Left forelimb (tissue), 1 donor: Measurements from ENCODE around the gene DMPK.
"Not testable (repeated sequence)": the region's sequence is repeated elsewhere in the genome, so short reads cannot be mapped to it uniquely, and the experiment has no call there.

Experiments used
- DNase-seq: peaks from one replicate; pipeline ENCODE4 v3.0.0-alpha.2; 2018; ENCODE audit warnings: low spot score

The DMPK gene

GRCh38 chr19:45742969-45743368, 39.3 kb downstream of the DMPK start:
- no peak for DNase-seq

DNA sequence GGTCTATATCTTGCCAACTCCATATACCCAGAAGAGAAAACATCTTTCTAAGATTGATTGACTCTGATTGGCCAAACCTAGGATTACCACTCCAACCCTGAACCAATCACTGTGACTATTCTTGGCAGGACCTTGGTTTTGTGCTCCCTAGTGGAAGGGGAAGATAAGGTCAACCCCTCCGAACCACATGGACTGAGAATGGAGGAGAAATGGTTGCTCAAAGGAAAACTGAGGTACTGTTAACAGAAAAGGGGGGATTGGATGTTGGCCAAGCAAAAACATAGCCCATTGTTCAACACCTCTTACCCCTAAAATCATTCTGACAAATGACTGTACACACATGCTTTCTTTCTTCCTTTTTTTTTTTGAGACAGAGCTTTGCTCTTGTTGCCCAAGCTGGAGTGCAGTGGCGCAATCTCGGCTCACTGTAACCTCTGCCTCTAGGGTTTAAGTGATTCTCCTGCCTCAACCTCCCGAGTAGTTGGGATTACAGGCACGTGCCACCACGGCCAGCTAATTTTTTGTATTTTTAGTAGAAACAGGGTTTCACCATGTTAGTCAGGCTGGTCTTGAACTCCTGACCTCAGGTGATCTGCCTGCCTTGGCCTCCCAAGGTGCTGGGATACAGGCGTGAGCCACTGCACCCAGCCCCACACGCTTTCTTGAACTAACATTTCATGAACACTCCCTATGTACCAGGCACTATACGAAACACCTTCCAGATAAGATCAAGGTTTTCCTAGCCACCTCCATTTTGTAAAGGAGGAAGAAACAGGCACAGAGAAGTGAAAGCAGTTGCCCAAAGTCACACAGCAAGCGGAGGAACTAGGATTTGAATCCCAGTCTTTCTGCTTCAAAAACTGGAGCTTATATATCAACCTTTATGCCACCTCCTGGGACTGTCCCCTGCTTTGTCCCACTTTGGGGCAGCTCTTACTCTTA, 42.5 kb downstream of the DMPK start:
- DNase-seq: no peak

DNA sequence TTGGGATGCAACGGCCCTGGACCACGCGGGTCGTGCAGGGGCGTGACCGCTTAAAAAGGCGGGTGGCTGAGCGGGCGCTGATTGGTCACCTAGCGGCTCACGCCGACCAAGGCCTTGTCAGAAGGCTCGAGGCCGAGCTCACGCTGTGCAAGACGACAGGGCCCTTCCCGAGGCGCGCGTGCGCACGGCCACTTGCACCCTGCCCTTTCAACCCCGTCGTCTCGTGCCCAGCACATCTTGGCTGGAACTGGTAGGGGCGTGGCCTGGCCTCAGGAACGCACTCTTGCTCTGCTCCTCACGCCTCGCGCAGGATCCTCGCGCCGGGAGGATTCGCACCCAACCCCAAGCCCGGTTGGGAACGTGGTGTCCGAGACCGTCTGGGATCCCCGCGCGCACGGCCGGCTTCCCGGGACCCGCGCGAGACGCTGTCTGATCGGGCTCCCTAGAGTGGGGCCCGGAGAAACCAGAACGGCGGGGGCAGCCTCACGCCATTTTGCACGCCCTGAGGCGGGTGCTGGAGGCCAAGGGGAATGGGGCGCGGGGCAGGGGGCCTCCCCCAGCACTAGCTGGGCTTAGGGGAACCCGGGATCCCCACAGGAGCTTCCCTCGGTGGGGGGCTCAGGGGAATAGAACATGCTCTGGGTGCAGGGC, 49.0 kb downstream of the DMPK start, which contains the start of gene MEIOSIN:
TSS of gene MEIOSIN (plus strand) at position 280 of the 651 bp plus-strand sequence. CDS start 1,938 bp downstream, outside the sequence.
- no peak for DNase-seq

DNA sequence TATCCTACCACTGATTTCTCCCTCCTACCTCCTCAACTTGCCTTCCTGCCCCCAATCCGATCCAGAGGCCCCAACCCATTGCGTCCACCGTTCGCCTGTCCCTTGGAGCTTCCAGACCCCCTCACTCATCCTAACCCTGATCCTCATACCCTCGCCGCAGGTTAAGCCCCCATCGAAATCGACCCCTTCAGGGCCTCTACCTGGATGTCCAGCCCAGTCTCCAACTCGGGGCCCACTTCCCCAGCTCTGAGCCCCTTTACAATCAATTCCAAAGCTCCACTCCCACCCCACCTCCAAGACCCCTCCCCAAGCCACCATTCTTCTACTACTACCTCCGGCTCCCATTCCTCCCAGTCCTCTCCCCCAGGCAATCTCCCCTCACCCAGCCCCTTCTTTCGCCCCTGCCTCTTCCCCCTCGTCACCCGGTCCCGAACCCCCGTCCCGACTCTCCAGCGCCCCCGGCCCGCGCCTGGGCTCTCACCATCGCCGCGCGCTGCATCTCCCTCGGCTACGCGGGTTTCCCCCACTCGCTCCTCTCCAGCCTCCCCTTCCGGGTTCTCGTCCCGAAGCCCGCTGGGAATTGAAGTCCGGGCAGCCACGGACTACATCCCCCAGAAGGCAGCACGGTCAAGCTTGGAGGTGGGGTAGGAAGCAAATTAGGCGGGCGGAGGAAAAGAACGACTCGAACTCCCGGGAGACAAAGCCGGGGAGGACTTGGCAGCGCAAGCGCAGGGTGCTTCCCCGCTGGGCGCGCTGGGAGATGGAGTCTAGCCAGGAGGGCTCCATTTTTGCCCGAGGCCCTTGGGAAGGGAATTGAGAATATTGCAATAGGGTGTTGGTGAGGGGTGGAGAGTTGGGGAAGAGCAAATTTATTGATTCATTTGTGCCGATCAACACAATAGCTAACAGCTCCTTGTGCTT, 51.7 kb downstream of the DMPK start, which contains the start of gene FBXO46:
TSS of gene FBXO46 (minus strand) at position 529 of the 921 bp plus-strand sequence. CDS start 17,401 bp downstream, outside the sequence.
- peak; percentile 96 for DNase-seq

GRCh38 chr19:45729800-45730290, 52.4 kb downstream of the DMPK start:
- no peak for DNase-seq

GRCh38 chr19:45728683-45729082, 53.6 kb downstream of the DMPK start:
- DNase-seq: not testable (repeated sequence)

- not testable (repeated sequence) for DNase-seq
Measured at GRCh38 chr19:45720065-45720464, 62.2 kb downstream of the DMPK start.
